HL-60 (cell line): ENCODE results near the gene KLHL42.
"Not testable (repeated sequence)": the region's sequence is repeated elsewhere in the genome, so short reads cannot be mapped to it uniquely, and the experiment has no call there.

Experiments
- GABPA ChIP-seq: IDR thresholded peaks from 2 replicates; pipeline ENCODE4 v1.6.1; 2012; ENCODE audit warnings: low read depth
- SPI1 ChIP-seq: IDR thresholded peaks from 2 replicates; pipeline ENCODE4 v1.6.1; 2012; ENCODE audit warnings: low read depth, mild to moderate bottlenecking, borderline replicate concordance

DNA sequence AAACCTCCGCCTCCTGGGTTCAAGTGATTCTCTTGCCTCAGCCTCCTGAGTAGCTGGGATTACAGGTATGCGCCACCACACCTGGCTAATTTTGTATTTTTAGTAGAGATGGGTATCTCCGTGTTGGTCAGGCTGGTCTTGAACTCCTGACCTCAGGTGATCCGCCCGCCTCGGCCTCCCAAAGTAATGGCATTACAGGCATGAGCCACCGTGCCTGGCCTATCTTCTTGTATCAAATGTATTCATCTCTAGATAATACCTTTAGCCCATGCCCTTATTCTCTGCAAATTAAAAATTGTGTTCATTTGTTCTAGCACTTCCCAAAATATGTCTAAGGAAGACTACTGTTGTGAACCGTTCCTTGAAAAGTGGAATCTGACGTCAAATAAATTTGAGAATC, 45.7 kb upstream of the KLHL42 start:
- TF ChIP-seq GABPA, SPI1: not testable (repeated sequence)
